Spleen (tissue), 11 donors: Measurements from ENCODE around the gene FKBP11. TPM values are rescaled to one million over a fixed set of nuclear protein-coding genes. Genes with fewer than 3 reads are reported as not detected.

Experiments
- DNase-seq: peaks from one replicate; pipeline ENCODE4 v3.0.0-alpha.2; 2020
- H3K27ac ChIP-seq, 8 donors: fragments of 200-600 bp; sonication (generic) in 7 of 8; 1 replicate in 4 of 8; 2 replicates in 4 of 8; pipeline versions ENCODE4 v1.5.0 to v1.8.0; 2016 to 2021; ENCODE audit warnings: inconsistent platforms in 4 of 8, mild to moderate bottlenecking in 4 of 8, moderate library complexity in 1 of 8
- H3K27me3 ChIP-seq, 7 donors: fragments of 200-600 bp; sonication (generic) in 6 of 7; replicated peaks in 1 of 7; 1 replicate in 4 of 7; 2 replicates in 3 of 7; pipeline versions ENCODE4 v1.5.0 to v1.8.0; 2016 to 2021; ENCODE audit warnings: inconsistent platforms in 3 of 7, mild to moderate bottlenecking in 1 of 7
- H3K36me3 ChIP-seq, 6 donors: fragments of 200-600 bp; sonication (generic) in 5 of 6; 1 replicate in 4 of 6; 2 replicates in 2 of 6; pipeline versions ENCODE4 v1.5.0 to v1.8.0; 2016 to 2021; ENCODE audit warnings: inconsistent platforms in 2 of 6
- H3K4me1 ChIP-seq, 6 donors: fragments of 200-600 bp; sonication (generic) in 5 of 6; 1 replicate in 3 of 6; 2 replicates in 3 of 6; pipeline versions ENCODE4 v1.5.0 to v1.8.0; 2016 to 2021; ENCODE audit warnings: inconsistent platforms in 3 of 6
- H3K4me3 ChIP-seq, 8 donors: fragments of 200-600 bp; sonication (generic) in 7 of 8; 1 replicate in 4 of 8; 2 replicates in 4 of 8; pipeline versions ENCODE4 v1.5.0 to v1.8.0; 2016 to 2021; ENCODE audit warnings: inconsistent platforms in 4 of 8, mild to moderate bottlenecking in 4 of 8, moderate library complexity in 2 of 8
- H3K9me3 ChIP-seq, 8 donors: fragments of 200-600 bp; sonication (generic) in 7 of 8; 1 replicate in 4 of 8; 2 replicates in 4 of 8; pipeline versions ENCODE4 v1.5.0 to v1.8.0; 2016 to 2021; ENCODE audit warnings: inconsistent platforms in 4 of 8
- CTCF ChIP-seq, 11 experiments: fragments of 200-600 bp in 7 of 11; fragments of 450-650 bp in 4 of 11; sonication (generic) in 4 of 11; IDR thresholded peaks in 8 of 11; conservative IDR thresholded peaks in 3 of 11; 1 replicate in 7 of 11; 2 replicates in 4 of 11; pipeline versions ENCODE4 v1.4.0 to v1.8.0; 2016 to 2021; ENCODE audit warnings: antibody characterized with exemption in 11 of 11, inconsistent platforms in 4 of 11, mild to moderate bottlenecking in 1 of 11
- POLR2A ChIP-seq, 3 donors: fragments of 450-650 bp; IDR thresholded peaks; one replicate each; pipeline ENCODE4 v1.5.1; 2017; ENCODE audit warnings: antibody characterized with exemption in 3 of 3, mild to moderate bottlenecking in 1 of 3
- POLR2AphosphoS5 ChIP-seq, 3 donors: sonication (generic); formaldehyde crosslinking; IDR thresholded peaks; one replicate each; pipeline ENCODE4 v1.5.1; 2017; ENCODE audit warnings: antibody characterized with exemption in 3 of 3
- WGBS, 5 donors: extraction: QIAGEN DNeasy Blood & Tissue Kit in 3 of 5; methylation state at CpG; one replicate each; pipeline versions ENCODE4 v1.1.5 to v1.1.7; 2013 to 2018; 5-methylcytosine and 5-hydroxymethylcytosine counted together
- intact Hi-C: fragments of 100-400 bp; cut with DNase I; formaldehyde crosslinking; loops from one replicate; pipeline ENCODE4 v1.15.0; 2023; ENCODE audit warnings: low total_unique reads
- polyA plus RNA-seq, 3 donors: library from polyadenylated mRNA; stranded (reverse); fragments of 200-250 nt; gene quantifications; one replicate each; pipeline ENCODE4 v1.2.1, GENCODE V29; 2013
- total RNA-seq, 7 donors: library from RNA; depleted of rRNA in 3 of 7; stranded (reverse); fragments of >200 nt in 3 of 7; fragmentation: NEBNext Ultra II Directional in 4 of 7; extraction: Animal tissue kit (Norgen Biotek cat#: 25700) in 4 of 7; gene quantifications; one replicate each; pipeline versions ENCODE4 v1.1.0 to v1.2.1, GENCODE V29; 2016 to 2021
- donor health status: healthy with polysubstance abuse.
- donor health status: DM: no; HTN: no; CAD: no; lungs with moderate emphysema.
- donor health status: DM: no; HTN: no; CAD: no.
- donor health status: Bipolar disorder and iron deficiency.
- donor health status: healthy.
- donor health status: DM: no; HTN: no; CAD: no.
- donor health status: DM: yes; HTN: yes; CAD: no.

Gene FKBP11
- total and polyA plus RNA-seq, 10 donors = 27.8 to 73.8 (median 42.7) TPM

- 33 to 59% (median 38%) methylated on average over 3 of the region's 3 CpGs for WGBS, 5 donors
- TF ChIP-seq POLR2AphosphoS5 (IDR thresholded peaks at IDR 0.05) (no peak), CTCF (IDR thresholded peaks at IDR 0.05 in 8 of 11, conservative IDR thresholded peaks at IDR 0.05 in 3 of 11) (no peak)
- intact Hi-C loops = no loop called here
- peak overlapping the region in 1 of 8 donors; percentile 6 for H3K27ac ChIP-seq
- no peaks in the 10 kb centered on the region for H3K27me3 ChIP-seq
- no peak overlapping the region for H3K4me3 ChIP-seq
- DNase-seq = no peak
- peaks cover 0 to 55% (median 11%) of the 10 kb centered on the region in 6 donors for H3K4me1 ChIP-seq
- no peaks in the 10 kb centered on the region for H3K9me3 ChIP-seq
- peaks cover 0 to 82% (median 47%) of the 10 kb centered on the region in 6 donors for H3K36me3 ChIP-seq
Observed at GRCh38 chr12:48940181-48940580, 14.9 kb upstream of the FKBP11 start.

- Histone ChIP-seq H3K27me3 (no peaks in the 10 kb centered on the region), H3K36me3 (peaks cover 0 to 96% (median 51%) of the 10 kb centered on the region in 6 donors), H3K9me3 (no peaks in the 10 kb centered on the region), H3K4me1 (peaks cover 0 to 63% (median 18%) of the 10 kb centered on the region in 6 donors), H3K4me3 (no peak overlapping the region), H3K27ac (peak overlapping the region in 4 of 8 donors; percentile 18 to 54 (median 34))
- WGBS, 5 donors = 70 to 79% (median 72%) methylated on average over 7 of the region's 7 CpGs
- intact Hi-C loops = no loop called here
- DNase-seq = peak; percentile 80
- TF ChIP-seq CTCF (IDR thresholded peaks at IDR 0.05 in 8 of 11, conservative IDR thresholded peaks at IDR 0.05 in 3 of 11) = no peak
- peak in 2 of 3 donors; percentile 14 to 23 for TF ChIP-seq POLR2AphosphoS5 (IDR thresholded peaks at IDR 0.05)
Observed at GRCh38 chr12:48938805-48939204, 13.5 kb upstream of the FKBP11 start.

DNA sequence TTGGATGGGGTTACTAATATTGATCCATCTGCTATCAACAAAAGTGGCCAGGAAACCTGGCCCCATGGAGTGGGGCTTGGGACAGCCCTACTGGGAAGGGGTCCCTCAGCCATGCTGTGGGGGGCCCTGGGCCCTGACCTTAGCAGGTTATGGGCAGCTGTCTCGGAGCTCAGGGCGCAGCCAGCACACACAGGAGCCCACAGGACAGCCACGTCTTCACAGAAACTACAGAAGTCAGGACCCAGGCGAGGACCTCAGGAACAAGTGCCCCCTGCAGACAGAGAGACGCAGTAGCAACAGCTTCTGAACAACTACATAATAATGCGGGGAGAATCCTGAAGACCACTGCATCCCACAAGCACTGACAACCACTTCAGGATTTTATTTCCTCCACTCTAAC is 11.9 kb upstream of the FKBP11 start:
- H3K4me1 ChIP-seq = peaks cover 0 to 64% (median 18%) of the 10 kb centered on the region in 6 donors
- H3K27ac ChIP-seq = no peak overlapping the region
- no peak overlapping the region for H3K4me3 ChIP-seq
- H3K9me3 ChIP-seq = no peaks in the 10 kb centered on the region
- no peak for DNase-seq
- no peak for TF ChIP-seq POLR2A (IDR thresholded peaks at IDR 0.05)
- TF ChIP-seq CTCF (IDR thresholded peaks at IDR 0.05 in 8 of 11, conservative IDR thresholded peaks at IDR 0.05 in 3 of 11) = peak in 1 of 11 experiments; percentile 2
- H3K36me3 ChIP-seq = peaks cover 0 to 97% (median 57%) of the 10 kb centered on the region in 6 donors
- intact Hi-C loops = no loop called here
- H3K27me3 ChIP-seq = no peaks in the 10 kb centered on the region
- WGBS, 5 donors = 77 to 88% (median 85%) methylated on average over 6 of the region's 6 CpGs

DNA sequence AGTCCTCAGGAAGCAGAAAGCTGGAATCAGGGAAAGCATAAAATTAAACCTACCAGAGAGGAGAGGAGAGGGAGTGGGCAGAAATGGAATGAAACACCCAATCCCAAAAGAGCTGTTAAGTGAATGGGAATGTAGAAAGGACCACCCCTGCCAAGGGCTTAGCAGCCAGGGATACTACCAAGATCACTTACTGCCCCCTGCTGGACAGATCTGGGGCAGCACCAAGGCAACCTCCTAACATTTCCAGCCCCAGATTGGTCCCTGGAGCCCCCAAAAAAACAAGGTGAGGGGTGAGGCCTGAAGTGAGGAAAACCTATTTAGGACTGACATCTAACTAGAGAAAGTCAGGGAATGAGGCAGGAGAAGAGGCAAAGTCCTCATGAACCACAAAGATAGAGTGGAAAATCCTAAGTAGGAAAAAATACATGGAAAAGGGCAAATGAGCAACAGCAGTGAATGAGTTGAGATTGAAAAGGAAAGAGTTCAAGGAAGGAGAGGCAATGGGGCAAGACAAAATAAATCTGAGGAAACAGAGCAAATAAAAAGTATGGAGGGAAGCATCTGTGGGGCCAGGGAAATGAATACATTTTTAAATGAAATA is 11.2 kb upstream of the FKBP11 start:
- no peak overlapping the region for H3K27ac ChIP-seq
- DNase-seq = peak; percentile 86
- peaks cover 0 to 94% (median 59%) of the 10 kb centered on the region in 6 donors for H3K36me3 ChIP-seq
- no peaks in the 10 kb centered on the region for H3K9me3 ChIP-seq
- H3K4me1 ChIP-seq = peaks cover 0 to 64% (median 18%) of the 10 kb centered on the region in 6 donors
- intact Hi-C loops = no loop called here
- no peaks in the 10 kb centered on the region for H3K27me3 ChIP-seq
- peak; percentile 68 to 94 (median 88) for TF ChIP-seq CTCF (IDR thresholded peaks at IDR 0.05 in 8 of 11, conservative IDR thresholded peaks at IDR 0.05 in 3 of 11)
- no peak for TF ChIP-seq POLR2A (IDR thresholded peaks at IDR 0.05)
- H3K4me3 ChIP-seq = no peak overlapping the region
